Stimulated activated CD8-positive, alpha-beta memory T cell treated with anti-CD3 and anti-CD28 coated beads, Interleukin-12 subunit alpha, Interleukin-12 subunit beta, amount 100 ng/mL, for 24 hours (primary cell): ENCODE measurements around the gene NCKAP5L.
"Not testable (repeated sequence)": the region's sequence is repeated elsewhere in the genome, so short reads cannot be mapped to it uniquely, and the experiment has no call there.

Experiments used
- DNase-seq: peaks from one replicate; pipeline ENCODE4 v3.0.0-alpha.2; 2020; ENCODE audit errors: extremely low read depth

NCKAP5L gene, protein sequence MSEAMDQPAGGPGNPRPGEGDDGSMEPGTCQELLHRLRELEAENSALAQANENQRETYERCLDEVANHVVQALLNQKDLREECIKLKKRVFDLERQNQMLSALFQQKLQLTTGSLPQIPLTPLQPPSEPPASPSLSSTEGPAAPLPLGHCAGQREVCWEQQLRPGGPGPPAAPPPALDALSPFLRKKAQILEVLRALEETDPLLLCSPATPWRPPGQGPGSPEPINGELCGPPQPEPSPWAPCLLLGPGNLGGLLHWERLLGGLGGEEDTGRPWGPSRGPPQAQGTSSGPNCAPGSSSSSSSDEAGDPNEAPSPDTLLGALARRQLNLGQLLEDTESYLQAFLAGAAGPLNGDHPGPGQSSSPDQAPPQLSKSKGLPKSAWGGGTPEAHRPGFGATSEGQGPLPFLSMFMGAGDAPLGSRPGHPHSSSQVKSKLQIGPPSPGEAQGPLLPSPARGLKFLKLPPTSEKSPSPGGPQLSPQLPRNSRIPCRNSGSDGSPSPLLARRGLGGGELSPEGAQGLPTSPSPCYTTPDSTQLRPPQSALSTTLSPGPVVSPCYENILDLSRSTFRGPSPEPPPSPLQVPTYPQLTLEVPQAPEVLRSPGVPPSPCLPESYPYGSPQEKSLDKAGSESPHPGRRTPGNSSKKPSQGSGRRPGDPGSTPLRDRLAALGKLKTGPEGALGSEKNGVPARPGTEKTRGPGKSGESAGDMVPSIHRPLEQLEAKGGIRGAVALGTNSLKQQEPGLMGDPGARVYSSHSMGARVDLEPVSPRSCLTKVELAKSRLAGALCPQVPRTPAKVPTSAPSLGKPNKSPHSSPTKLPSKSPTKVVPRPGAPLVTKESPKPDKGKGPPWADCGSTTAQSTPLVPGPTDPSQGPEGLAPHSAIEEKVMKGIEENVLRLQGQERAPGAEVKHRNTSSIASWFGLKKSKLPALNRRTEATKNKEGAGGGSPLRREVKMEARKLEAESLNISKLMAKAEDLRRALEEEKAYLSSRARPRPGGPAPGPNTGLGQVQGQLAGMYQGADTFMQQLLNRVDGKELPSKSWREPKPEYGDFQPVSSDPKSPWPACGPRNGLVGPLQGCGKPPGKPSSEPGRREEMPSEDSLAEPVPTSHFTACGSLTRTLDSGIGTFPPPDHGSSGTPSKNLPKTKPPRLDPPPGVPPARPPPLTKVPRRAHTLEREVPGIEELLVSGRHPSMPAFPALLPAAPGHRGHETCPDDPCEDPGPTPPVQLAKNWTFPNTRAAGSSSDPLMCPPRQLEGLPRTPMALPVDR (N-terminal part only)

DNA sequence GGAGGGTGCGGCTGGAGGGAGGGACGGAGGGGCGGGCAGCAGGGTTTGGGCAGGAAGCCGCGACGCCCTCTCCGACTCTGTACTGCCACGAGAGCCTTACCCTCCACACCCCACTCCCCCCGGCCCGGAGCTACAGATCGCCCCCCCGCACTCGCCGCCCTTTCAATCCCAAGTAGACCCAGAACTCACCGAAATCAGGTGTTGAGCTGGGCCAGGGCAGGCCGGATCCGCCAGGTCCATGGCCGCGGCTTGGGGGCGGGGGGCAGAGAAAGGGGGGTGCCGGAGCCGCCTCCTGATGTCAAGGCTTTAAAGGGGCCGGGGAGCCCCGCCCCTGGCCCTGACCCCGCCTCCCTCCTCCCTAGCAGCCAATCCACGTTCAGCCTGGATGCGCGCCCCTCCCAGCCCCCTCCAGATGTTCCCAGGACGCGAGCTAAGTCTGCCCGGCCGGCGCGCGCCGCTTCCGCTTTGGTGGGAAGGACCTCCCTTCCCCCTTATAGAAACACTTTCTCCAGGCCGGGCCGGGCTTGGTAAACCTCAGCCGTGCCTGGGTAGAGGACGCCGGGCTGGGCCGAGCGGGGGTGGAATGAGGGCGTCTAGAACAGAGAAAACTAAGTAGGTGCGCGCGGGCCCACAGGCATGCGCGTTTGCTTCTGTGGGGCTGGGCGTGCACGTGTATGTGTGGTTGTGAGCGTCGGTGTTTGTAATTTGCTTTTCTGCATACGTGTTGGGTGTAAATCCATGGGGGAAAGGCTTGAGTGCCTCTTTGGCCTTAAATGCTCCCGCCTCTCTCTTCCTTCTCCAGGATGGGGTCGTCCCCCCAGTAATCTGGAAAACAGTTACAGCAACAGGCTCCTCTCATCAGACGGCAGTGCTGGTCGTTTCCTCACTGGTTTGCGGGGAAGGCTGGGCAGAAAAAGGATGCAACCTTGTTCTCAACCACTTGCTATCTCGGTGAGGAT, at the start of gene NCKAP5L:
TSS of gene NCKAP5L (minus strand) at position 281 of the 959 bp plus-strand sequence. CDS start 24,369 bp downstream, outside the sequence.
- peak; percentile 87 for DNase-seq

- DNase-seq = no peak
Observed at GRCh38 chr12:49877066-49877465, 48.9 kb upstream of the NCKAP5L start.

DNA sequence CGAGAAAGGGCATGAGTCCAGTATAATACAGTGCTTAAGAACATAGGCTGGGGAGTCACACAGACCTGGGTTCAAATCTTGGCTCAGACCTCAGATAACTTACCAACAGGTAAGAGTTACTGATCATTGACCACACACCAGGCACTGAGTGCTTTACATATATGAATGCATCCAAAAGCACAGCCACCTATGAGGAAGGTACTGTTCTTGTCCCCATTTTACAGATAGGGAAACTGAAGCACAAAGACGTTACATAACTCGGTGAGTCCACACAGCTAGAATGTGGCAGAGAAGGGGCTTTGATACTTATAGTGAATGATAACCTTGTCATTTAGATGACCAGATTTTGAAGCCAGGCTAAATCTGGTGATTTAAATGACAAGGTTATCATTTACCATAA, 47.9 kb upstream of the NCKAP5L start:
- no peak for DNase-seq

DNA sequence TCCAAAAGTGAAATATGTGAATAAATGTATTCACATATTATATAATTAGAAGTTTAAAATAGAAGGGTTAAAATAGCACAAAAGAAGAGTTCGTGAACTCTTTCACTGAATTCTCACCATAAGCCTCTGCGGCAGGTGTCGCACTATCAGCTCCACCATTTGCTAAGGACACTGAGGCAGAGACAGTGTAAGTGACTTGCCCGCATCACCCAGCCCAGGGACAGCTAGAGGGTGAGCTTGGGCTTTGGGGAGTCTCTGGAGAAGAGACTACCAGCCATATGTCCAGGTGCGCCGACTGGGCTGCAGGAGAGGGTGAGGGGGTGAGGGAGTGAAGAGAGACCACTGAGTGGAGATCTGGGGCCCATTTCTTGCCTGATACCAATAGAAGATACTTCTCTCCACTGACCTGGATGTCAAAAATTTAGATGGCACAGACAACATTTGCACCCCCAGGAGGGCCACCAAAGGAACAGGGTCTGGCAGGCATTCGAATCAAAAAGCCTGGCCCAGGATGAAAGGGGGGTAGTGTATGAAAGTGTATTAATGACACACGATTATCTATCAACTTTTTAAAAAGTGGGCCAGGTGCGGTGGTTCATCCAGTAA, 47.0 kb upstream of the NCKAP5L start:
- no peak for DNase-seq

DNA sequence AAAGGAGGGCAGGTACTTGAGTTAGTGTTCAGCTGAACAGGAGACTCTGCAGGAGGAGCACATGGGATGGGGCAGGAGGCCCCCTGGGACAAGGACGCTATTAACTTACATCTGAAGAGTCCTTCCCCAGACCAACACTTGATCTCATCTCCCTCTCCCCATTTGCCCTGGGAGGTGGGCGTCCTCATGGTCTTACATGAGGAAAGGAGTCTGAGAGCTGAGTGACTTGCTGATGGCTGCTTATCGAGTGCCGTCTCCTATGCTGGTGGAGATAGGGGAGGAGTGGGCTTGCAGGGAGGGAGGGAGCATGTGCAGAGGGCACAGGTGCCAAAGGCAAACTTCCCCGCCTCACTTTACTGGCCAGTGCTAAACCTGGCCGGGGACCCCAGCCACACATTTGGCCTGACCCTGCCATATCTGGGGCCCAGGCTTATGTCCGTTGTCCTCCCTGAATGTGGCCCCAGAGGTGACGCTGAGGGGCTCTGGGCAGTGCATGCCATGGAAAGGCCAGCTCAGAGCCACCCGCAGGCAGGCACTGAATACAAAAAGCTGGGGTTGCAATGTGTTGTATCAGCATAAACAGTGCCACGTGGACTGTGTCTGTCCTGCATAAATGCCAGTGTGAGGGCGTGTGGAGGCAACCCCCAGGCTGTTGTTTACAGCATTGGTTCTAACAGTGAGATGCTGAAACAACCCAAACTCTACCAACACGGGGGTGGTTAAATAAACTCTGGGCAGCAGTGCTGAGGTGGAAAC, 46.1 kb upstream of the NCKAP5L start:
- no peak for DNase-seq

GRCh38 chr12:49873361-49873934, 45.2 kb upstream of the NCKAP5L start:
- no peak for DNase-seq

DNA sequence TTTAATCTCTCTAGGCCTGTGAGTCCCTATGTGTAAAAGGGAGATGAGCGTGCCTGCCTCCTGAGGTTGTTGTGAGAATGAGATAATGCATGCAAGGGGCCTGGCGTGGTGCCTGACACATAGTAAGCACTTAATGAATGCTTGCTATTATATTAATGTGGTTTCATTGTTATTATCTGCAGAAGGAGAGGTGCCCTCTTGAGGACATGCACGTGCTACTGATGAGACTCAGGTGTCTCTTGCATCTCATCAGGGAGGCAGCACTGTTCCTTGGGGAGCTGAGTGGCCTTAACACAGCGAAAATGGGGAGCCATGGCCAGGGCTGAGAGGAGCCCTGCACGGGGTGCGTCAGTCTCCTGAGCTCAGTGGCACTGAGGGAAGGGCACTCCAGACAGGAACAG, 44.6 kb upstream of the NCKAP5L start:
- DNase-seq = no peak

DNA sequence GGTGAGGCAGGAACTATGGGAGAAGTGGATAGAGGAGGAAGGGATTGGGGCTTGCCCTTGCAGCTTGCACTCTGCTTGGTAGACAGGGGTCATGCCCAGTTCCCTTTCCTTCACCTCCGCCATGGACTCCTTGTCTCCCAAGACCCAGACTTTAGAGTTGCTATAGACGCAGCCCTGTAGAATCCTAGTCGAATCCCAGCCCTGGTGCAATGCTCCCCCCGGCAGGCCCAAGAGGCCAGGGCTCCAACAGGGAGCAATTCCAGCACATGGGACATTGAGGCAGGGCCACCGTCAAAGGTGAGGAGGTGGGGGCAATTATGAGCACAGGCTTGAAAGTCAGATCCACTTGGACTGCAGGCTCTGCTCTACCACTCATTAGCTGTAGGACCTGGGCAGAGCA, 44.2 kb upstream of the NCKAP5L start:
- DNase-seq = no peak

- not testable (repeated sequence) for DNase-seq
Observed at GRCh38 chr12:49871811-49872251, 43.6 kb upstream of the NCKAP5L start.

GRCh38 chr12:49871263-49871561, 43.0 kb upstream of the NCKAP5L start:
- DNase-seq = no peak

GRCh38 chr12:49870501-49871262, 42.5 kb upstream of the NCKAP5L start:
- DNase-seq = no peak

GRCh38 chr12:49869816-49870500, 41.7 kb upstream of the NCKAP5L start:
- DNase-seq = no peak

DNA sequence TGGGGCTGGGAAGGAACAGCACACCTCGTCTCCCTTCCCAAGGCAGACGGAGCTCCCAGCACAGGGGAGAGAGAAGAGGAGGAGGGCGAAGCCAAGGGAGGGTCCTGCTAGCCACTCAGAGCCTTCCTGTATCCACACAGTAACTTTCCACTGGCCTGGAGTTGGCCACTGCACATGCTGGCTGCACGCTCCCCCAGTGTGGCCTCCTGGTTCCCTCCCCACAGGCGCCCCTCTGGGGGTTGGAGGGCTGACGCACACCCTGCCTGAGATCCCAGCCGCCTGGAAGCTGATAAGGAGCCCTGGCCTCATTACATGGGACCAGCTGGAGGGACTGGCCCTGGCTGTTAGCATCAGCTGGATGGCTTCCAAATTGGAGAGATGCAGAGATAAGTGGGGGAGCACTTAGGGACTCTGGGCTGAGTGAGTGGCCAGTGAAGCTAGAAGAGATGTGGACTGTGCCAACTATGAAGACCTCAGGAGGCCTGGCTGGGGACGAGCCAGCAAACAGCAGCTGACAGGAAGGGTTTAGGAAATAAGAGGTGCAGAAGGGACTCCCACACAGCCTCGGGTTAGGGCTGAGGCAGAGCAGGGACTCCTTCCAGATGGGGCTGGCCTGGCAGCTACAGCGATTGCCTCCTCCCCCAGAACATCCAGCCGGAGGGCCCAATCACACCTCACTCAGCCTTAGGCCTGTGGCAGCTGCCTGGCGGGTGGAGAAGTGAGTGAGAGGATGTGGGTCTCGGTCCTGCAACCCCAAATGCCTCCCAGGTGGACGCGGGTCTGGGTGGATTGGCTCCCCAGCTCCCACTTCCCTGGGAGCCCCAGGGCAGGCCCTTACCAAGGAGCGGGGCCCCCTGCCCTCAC, 41.0 kb upstream of the NCKAP5L start:
- no peak for DNase-seq

- DNase-seq = no peak
Observed at GRCh38 chr12:49868449-49868848, 40.2 kb upstream of the NCKAP5L start.

GRCh38 chr12:49867570-49868341, 39.5 kb upstream of the NCKAP5L start:
- no peak for DNase-seq

GRCh38 chr12:49866859-49867569, 38.8 kb upstream of the NCKAP5L start:
- DNase-seq = peak; percentile 25
